GM21825 (cell line): Measurements from ENCODE around the gene PRDM16.

ENCODE experiments used
- ATAC-seq: cut with Tn5 transposase; IDR thresholded peaks from one replicate; pipeline ENCODE4 v1.9.1; 2021; ENCODE audit warnings: mild to moderate bottlenecking, moderate library complexity; ENCODE audit not compliant: unreplicated experiment

PRDM16 gene

GRCh38 chr1:3067671-3068563 lies 1.1 kb upstream of the PRDM16 start:
- ATAC-seq = no peak

GRCh38 chr1:3069491-3070308 lies 697 bp downstream of the PRDM16 start:
- ATAC-seq = no peak

DNA sequence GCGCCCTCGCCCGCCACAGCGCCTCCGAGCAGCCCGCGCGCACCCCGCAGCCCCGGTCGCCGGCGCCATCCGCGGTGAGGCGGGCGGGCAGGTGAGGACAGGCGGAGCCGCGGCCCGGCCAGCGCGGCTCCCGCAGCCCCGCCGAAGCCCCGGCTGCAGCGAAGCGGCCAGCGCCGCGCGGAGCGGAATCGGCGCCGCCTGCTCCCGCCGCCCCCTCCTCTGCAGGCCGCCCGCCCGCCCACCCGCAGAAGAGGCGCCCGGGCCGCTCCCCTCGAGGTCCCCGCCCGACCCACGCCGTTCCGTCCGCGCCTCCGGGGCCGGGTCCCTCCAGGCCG lies 1.3 kb downstream of the PRDM16 start:
- ATAC-seq = no peak

- ATAC-seq = no peak
Measured at GRCh38 chr1:3070644-3071564, 1.9 kb downstream of the PRDM16 start.

DNA sequence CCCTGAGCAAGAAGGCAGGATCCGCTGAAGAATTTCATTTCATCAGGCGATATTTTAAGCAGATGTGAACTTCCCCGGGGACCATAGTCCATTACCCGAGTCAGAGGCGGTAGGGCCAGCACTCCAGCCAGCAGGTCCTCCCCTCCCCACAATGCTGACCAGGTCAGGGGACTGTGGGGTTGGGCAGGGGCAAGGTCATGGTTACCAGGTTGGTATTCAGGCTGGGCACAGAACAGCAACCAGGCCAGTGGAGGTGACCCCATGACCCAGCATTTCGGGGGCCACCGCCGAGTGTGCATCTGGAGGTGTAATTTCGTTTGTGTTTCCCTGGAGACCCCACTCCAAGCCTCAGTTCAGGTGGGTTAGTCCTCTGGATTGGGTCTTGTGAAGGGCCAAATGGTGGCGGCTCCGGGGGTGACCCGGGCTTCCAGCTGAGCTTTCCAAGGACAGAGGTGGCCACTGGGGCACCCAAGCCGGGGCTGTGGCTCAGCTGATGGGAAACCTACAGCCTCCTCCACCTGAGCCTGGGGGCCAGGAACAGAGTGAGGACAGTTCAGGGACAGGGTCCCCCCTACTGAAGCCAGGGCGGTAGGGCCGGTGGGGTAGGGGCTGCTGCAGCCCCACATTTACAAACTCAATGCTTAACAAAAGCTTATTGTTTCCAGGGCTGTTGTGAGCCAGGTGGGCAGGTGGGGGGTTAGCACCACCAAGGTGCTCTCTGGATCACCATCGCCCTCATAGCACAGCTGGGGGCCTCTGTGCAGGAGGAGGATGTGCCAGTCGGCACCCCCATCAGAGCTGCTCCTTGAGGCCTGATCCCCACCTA lies 2.8 kb downstream of the PRDM16 start:
- no peak for ATAC-seq

- no peak for ATAC-seq
Measured at GRCh38 chr1:3072391-3073185, 3.6 kb downstream of the PRDM16 start.

DNA sequence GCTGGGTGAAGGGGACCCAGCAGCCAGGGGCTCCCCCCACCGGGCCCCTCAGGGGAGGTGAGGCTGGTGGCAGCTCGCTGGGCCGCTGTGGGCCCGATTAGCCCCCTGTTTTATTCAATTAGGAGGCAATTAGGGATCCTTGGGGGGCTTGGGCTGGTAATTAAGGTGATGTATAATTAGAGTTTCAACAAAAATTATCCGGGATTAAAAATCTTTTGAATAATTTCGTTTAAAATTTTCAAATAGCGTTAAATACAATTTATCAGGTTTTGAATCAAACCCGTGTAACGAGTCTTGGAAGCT lies 4.1 kb downstream of the PRDM16 start:
- ATAC-seq = no peak

DNA sequence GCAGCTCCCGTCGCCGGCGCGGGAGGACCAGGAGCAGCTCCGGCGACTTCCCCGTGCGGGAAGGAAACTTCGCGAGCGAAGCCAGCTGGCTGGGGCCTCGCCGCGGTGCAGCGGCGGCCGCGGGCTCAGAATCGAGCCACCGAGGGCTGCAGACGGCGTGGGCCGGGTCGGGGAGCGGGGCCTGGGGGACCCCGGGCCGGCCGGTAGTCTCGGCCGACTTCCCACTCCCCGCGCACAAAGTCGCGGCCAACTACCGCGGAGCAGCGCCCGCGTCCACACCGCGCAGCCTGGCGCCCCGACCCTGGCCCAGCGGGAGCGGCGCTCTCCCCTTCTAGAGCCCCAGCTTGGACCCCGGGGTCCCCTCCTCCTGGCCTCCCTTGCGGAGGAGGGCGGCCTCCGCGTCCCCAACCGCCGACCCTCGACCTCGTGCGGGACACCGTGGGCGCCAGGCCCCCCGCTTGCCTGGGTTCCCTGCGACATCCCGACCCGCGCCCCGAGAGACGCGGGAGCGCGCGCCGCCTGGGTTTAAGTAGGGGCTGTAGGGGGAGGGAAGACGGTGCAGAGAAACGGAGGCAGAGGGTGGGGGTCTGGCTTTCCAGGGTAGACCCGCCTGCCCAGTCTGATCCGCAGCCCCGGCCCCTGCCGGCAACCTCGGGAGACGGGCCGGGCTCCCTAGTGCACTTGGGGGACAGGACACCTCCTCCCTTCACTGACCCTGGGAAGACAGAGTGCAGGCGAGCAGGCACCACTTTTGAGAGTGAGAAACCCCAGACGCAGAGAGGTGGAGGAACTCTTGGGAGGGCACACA lies 4.7 kb downstream of the PRDM16 start:
- ATAC-seq = no peak

GRCh38 chr1:3074297-3074741 lies 5.3 kb downstream of the PRDM16 start:
- no peak for ATAC-seq

- no peak for ATAC-seq
Measured at GRCh38 chr1:3074800-3075199, 5.8 kb downstream of the PRDM16 start.

- no peak for ATAC-seq
Measured at GRCh38 chr1:3075666-3076362, 6.8 kb downstream of the PRDM16 start.

- ATAC-seq = no peak
Measured at GRCh38 chr1:3076363-3076740, 7.3 kb downstream of the PRDM16 start.

DNA sequence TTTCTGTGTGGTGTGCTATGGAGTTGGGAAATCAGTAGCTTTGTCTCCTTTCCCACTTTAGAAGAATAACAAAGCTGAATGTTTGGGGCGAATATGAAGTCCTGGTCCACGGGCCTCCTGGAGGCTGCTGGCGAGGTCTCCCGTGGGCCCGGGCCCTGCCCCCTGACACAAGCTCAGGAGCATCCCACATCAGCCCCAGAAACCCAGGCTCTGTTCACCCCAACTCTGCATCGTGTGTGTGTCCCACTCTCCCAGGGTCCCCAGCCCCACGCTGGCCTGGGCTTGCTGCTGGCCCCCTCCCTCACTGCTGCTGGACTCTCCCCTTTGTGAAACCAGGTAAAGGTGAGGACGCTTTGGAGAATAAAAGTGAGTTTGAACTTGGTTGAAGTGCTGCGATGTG lies 8.1 kb downstream of the PRDM16 start:
- no peak for ATAC-seq

DNA sequence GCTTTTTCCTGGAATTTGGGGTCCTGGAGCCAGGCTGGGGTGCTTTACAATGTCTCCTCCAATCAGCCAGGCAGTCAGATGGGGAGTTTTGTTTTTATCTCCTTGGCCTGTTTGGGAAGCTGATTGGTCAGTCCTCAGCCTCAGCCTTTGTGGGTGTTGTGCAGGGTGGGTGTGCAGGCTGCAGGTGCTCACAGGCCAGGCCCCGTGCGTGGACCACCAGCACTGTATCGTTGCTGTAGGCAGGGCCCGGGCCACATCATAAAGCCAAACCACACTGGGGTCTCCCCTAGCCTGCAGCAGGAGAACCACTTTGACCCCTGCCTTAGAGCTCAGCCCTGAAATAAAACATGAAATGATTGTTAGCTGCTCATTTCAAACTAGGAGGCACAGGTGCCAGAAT lies 8.6 kb downstream of the PRDM16 start:
- no peak for ATAC-seq

GRCh38 chr1:3078430-3078861 lies 9.4 kb downstream of the PRDM16 start:
- ATAC-seq = no peak

DNA sequence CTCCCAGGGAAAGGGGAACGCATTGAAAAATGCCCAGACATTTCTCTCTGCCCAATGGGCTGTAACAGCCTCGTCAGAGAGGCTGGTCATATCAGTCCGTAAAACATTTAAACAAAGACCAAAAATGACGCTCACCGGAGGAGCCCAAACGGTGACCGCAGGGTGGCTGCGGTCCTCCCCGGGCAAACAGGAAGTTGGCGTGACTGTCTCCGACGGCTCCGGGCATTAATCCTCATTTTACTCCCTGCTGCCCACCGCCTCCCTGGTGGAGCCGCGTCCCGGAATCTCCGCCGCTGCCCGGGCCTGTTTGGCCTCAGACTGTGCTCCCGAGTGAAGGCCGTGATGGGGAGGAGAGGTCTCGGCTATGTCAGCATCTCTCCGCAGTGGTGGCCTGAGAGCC lies 9.9 kb downstream of the PRDM16 start:
- ATAC-seq = no peak

DNA sequence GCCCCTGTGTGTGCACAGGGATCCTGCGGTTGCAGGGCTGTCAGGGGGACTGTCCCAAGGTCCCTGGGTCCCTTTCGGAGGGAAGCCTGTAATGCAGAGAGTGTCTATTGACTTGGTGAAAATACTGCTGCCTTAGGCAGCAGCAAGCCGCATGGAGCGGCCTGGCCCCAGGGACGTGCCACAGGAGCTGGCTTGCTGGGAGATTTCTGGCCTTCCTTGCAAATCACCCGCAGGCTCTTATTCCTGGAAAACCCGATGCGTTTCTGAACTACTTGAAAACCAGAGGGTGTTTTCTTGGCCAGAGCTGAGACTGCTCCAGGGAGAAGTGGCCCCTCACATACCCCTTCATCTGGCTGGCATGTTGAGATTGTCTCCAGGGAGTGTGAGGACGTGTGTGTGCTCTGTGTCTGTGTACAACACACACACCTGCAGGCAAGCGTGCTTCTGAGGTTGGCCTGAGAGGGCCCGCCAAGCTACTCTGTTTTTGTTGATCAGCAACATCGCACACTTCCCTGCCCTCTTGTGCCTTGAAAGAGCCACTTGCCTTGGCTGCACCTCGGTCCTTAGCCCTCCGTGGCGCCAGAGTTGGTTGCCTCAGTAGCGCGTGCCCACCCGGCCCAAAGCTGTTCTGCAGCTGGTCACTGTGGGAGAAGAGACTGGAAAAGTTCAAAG lies 10.5 kb downstream of the PRDM16 start:
- no peak for ATAC-seq
